Loucy (cell line): ENCODE measurements around the gene FSCB.
"Not testable (repeated sequence)": the region's sequence is repeated elsewhere in the genome, so short reads cannot be mapped to it uniquely, and the experiment has no call there.

ENCODE experiments used
- H2AFZ ChIP-seq: fragments of 200-600 bp; sonication (generic); 2 replicates; pipeline ENCODE4 v1.6.0; 2016; ENCODE audit warnings: antibody characterized with exemption, mild to moderate bottlenecking, low read length, moderate library complexity
- H3F3A ChIP-seq: fragments of 200-600 bp; 2 replicates; pipeline ENCODE4 v1.6.0; 2016; ENCODE audit warnings: antibody characterized with exemption, low read depth, mild to moderate bottlenecking
- H3K27me3 ChIP-seq: fragments of 200-600 bp; sonication (generic); 2 replicates; pipeline ENCODE4 v1.6.1; 2014; ENCODE audit warnings: low read length, mild to moderate bottlenecking; ENCODE audit not compliant: insufficient read depth, poor library complexity, severe bottlenecking
- H3K36me3 ChIP-seq: fragments of 200-600 bp; sonication (generic); 2 replicates; pipeline ENCODE4 v1.6.1; 2016; ENCODE audit warnings: low read length; ENCODE audit not compliant: insufficient read depth
- H3K4me1 ChIP-seq: fragments of 200-600 bp; sonication (generic); 2 replicates; pipeline ENCODE4 v1.5.1; 2014; ENCODE audit warnings: low read length, mild to moderate bottlenecking; ENCODE audit not compliant: insufficient read depth, poor library complexity, severe bottlenecking
- H3K4me2 ChIP-seq: fragments of 200-600 bp; sonication (generic); 2 replicates; pipeline ENCODE4 v1.6.0; 2014; ENCODE audit warnings: antibody characterized with exemption, low read length, low read depth, mild to moderate bottlenecking; ENCODE audit not compliant: poor library complexity, severe bottlenecking
- H3K4me3 ChIP-seq: fragments of 200-600 bp; sonication (generic); 2 replicates; pipeline ENCODE4 v1.5.1; 2014; ENCODE audit warnings: low read length, mild to moderate bottlenecking, mixed read lengths; ENCODE audit not compliant: poor library complexity, severe bottlenecking
- H3K79me2 ChIP-seq: fragments of 200-600 bp; sonication (generic); 2 replicates; pipeline ENCODE4 v1.6.1; 2014; ENCODE audit warnings: low read length; ENCODE audit not compliant: insufficient read depth
- H3K9ac ChIP-seq: fragments of 200-600 bp; sonication (generic); 2 replicates; pipeline ENCODE4 v1.6.0; 2014; ENCODE audit warnings: mild to moderate bottlenecking, low read depth, low read length, moderate library complexity; ENCODE audit not compliant: poor library complexity, severe bottlenecking
- H3K9me2 ChIP-seq: fragments of 200-600 bp; sonication (generic); replicated peaks from 2 replicates; pipeline ENCODE4 v1.6.1; 2016; ENCODE audit warnings: low read depth, low read length, mixed read lengths
- H3K9me3 ChIP-seq: fragments of 200-600 bp; sonication (generic); 2 replicates; pipeline ENCODE4 v1.6.1; 2014; ENCODE audit warnings: mild to moderate bottlenecking, antibody characterized with exemption, low read length, low read depth; ENCODE audit not compliant: insufficient read depth
- H4K20me1 ChIP-seq: fragments of 200-600 bp; sonication (generic); 2 replicates; pipeline ENCODE4 v1.6.0; 2014; ENCODE audit warnings: antibody characterized with exemption, low read length, mild to moderate bottlenecking; ENCODE audit not compliant: insufficient read depth, poor library complexity, severe bottlenecking
- CTCF ChIP-seq: fragments of 200-600 bp; sonication (generic); conservative IDR thresholded peaks from 2 replicates; pipeline ENCODE4 v1.5.1; 2014; ENCODE audit warnings: mild to moderate bottlenecking, antibody characterized with exemption, low read length
- EZH2phosphoT487 ChIP-seq: fragments of 200-600 bp; IDR thresholded peaks from 2 replicates; pipeline ENCODE4 v1.6.1; 2018; ENCODE audit warnings: antibody characterized with exemption, mild to moderate bottlenecking, moderate library complexity, borderline replicate concordance

Gene FSCB

GRCh38 chr14:44529026-44529425, 21.9 kb upstream of the FSCB start:
- no peaks in the 10 kb centered on the region for H3K36me3 ChIP-seq
- no peaks in the 10 kb centered on the region for H3K4me1 ChIP-seq
- H3K79me2 ChIP-seq = no peaks in the 10 kb centered on the region
- no peak for TF ChIP-seq EZH2phosphoT487
- TF ChIP-seq CTCF = no peak
- no peaks in the 10 kb centered on the region for H3K9me3 ChIP-seq
- H3K4me2 ChIP-seq = no peak overlapping the region
- no peak overlapping the region for H3K4me3 ChIP-seq
- no peaks in the 10 kb centered on the region for H3F3A ChIP-seq
- no peaks in the 10 kb centered on the region for H4K20me1 ChIP-seq
- no peaks in the 10 kb centered on the region for H3K9me2 ChIP-seq
- H3K27me3 ChIP-seq = no peaks in the 10 kb centered on the region
- no peak overlapping the region for H2AFZ ChIP-seq
- no peak overlapping the region for H3K9ac ChIP-seq

GRCh38 chr14:44528180-44528579, 21.1 kb upstream of the FSCB start:
- Histone ChIP-seq H3K4me3 (no peak overlapping the region), H3K36me3 (no peaks in the 10 kb centered on the region)

GRCh38 chr14:44525237-44525636, 18.2 kb upstream of the FSCB start:
- TF ChIP-seq EZH2phosphoT487 (no peak), CTCF (no peak)
- H3K4me1 ChIP-seq = no peaks in the 10 kb centered on the region

More at GRCh38 chr14:44528180-44528579, 21.1 kb upstream of the FSCB start:
- Histone ChIP-seq H3K9me3 (no peaks in the 10 kb centered on the region), H3K9ac (no peak overlapping the region), H2AFZ (no peak overlapping the region), H3K9me2 (no peaks in the 10 kb centered on the region), H4K20me1 (no peaks in the 10 kb centered on the region), H3K4me1 (no peaks in the 10 kb centered on the region), H3K4me2 (no peak overlapping the region), H3F3A (no peaks in the 10 kb centered on the region), H3K27me3 (no peaks in the 10 kb centered on the region), H3K79me2 (no peaks in the 10 kb centered on the region)
- no peak for TF ChIP-seq EZH2phosphoT487
- TF ChIP-seq CTCF = no peak

GRCh38 chr14:44515668-44516067, 8.6 kb upstream of the FSCB start:
- not testable (repeated sequence) for H3K4me3 ChIP-seq, H3K79me2 ChIP-seq, H2AFZ ChIP-seq, H3K9ac ChIP-seq, H4K20me1 ChIP-seq, H3K4me1 ChIP-seq, H3K9me2 ChIP-seq, H3K4me2 ChIP-seq, H3K9me3 ChIP-seq, H3F3A ChIP-seq, H3K27me3 ChIP-seq, H3K36me3 ChIP-seq

More at GRCh38 chr14:44525237-44525636, 18.2 kb upstream of the FSCB start:
- Histone ChIP-seq H4K20me1 (no peaks in the 10 kb centered on the region), H3F3A (no peaks in the 10 kb centered on the region), H3K4me3 (no peak overlapping the region), H3K9me2 (no peaks in the 10 kb centered on the region), H3K4me2 (no peak overlapping the region), H3K79me2 (no peaks in the 10 kb centered on the region), H3K9me3 (no peaks in the 10 kb centered on the region), H2AFZ (no peak overlapping the region), H3K36me3 (no peaks in the 10 kb centered on the region), H3K27me3 (no peaks in the 10 kb centered on the region), H3K9ac (no peak overlapping the region)
